Measurements from ENCODE around the gene PPM1K.
"Not testable (repeated sequence)": the region's sequence is repeated elsewhere in the genome, so short reads cannot be mapped to it uniquely, and the experiment has no call there.

The PPM1K gene

DNA sequence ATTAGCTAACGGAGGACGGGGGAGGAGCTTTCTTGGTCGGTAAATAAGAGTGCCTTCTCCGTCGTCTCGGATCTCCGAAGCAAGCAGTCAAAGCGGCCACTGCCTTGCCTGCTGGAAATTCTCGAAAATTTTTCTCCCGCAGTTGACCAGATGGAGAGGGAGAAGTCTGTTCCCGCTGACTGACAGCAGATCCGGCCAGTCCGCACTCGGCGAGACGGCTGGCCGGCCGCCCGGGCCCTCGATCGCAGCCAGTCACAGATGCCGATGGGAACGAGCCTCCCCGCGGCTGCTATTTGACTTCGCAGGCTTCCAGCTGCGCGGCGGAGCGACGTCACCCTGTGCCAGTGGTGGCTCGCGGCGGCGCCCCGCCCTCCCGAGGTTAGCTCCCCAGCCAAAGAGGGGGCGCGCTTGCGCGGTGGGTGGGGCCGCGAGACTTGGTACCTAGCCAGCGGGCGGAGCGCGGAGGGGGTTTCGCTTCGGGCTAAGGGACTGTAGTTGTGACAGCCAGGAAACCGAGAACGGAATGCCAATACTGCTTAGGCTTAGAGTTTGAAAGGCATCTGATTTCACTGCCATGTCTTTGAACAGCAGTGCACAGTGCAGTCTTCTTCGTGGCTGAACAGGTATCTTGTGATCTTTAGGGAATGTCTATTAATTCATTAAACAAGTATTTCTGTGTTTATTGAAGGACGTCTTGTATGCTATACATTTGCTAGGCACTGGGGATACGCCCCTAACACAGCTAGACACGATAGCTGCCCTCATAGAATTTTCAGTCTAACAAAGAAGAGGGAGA lies at the start of gene PPM1K:
TSS of gene PPM1K (minus strand) at position 123 of the 796 bp plus-strand sequence. CDS start 5,978 bp downstream, outside the sequence.
- peak; percentile 66 for FAIRE-seq

DNA sequence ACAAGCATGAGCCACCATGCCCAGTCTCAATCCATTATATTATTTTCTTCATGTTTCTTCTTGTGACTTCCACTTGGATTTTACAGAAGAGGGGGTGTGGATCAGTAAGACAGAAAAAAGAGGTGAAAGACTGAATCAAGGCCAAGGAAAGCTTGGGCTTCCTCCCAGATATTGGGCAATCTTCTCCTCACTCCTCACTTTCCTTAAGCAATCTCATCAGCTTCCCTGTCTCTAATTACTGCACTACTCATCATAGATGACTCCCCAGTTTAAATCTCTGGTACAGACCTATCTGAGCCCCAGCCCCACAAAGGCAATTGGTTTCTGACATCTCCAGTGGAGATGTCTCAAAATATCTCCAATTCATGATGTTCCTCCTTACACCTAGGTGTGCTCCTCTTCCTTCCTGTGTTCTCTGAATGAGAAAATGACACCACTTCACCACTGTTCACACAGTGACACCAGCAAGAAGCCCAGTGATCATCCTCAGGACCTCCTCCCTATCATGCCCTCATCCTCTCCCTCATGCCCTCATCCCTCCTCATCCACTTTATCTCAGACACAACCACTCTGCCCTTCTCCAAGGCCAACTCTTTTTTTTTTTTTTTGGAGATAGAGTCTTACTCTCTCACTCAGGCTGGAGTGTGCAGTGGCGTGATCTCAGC lies 49.5 kb upstream of the PPM1K start:
- no peak for FAIRE-seq

DNA sequence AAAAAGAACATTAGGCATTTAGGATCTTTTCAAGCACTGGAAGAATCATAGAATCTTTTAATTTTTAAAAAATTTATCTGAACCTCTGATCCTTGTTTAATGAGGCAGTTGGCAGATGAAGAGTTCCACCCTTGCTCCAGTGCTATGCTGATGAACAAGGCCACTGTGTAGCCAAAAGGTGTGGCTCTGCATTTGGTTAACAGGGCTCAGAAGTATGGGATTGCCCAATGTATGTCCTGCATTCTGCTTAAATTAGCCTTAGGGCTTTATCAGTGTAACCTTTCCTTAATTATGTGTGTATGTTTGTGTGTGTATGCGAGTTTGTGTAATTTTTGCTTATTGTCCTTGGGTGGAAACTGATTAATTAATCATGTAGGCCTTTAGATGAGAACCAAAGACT lies 43.3 kb upstream of the PPM1K start:
- FAIRE-seq: no peak

DNA sequence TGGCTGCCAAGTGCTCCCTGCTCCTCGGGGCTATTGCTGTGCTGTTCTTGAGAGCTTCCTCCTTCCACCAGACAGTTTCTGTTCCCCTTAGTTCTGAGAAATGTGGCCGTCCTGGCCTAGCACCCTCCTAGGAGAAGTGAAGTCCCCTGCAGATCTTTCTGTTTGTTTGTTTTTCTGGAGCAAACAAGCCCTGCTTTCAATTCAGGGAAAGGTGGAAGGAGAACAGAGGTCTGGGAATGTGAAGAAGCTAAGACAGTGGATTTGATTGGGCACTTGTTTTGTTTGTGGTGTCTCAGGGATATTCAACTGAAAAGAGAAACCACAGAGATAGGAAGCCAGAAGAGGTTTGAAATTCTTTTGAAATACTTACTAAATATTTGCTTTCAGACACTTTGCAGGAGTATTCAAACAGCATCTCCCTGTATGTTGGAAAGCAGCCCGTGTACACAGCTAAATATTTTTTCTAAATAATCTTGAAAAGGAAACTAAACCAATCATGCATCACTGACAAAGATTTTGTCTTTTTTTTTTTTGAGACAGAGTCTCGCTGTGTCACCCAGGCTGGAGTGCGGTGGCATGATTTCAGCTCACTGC lies 36.5 kb upstream of the PPM1K start:
- FAIRE-seq: no peak

DNA sequence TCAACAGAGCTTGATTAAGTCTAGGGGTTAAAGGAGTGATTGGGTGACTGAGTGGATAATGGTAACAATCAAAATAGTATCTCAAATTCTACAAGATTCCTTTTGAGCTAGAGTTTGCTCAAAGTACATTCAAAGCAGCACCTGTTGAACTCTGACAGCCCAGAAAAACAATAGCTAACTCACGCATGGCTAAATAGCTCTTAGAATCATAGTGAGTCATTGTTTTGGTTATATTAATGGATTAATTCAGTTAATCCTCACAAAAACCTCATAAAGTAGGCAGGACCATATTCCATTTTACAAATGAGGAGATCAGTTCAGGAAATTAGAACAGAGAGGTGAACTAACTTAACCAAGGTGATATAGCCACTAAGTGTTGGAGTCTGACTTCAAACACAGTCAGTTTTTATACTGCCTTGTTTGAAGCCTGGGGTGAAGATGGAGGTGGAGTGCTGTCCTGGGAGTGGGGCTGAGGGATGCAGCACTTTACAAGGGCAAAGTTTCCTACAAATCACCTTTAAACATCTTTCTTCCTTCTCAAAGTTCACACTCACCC lies 35.9 kb upstream of the PPM1K start:
- FAIRE-seq: no peak

DNA sequence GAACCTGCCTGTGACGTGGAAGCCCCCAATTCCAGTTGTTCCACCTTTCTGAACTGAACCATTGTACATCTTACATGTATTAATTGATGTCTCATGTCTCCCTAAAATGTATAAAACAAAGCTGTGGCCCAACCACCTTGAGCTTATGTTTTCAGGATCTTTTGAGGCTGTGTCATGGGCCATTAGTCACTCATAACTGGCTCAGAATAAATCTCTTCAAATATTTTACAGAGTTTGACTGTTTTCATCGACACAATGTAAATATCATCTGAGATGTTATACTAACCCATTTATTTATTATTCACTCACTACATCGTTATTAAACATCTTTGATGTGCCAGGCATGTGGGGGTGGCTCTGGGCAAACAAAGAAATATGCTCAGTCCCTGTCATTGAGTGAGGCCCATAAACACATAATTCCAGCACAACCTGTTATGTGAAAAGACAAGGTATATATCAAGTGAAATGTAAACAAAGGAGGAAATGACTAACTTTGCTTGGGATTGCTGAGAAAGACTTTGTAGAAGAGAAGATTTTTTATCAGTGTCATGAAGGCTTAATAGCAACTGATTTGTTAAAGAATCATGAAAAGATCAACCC lies 34.5 kb upstream of the PPM1K start:
- FAIRE-seq: no peak

DNA sequence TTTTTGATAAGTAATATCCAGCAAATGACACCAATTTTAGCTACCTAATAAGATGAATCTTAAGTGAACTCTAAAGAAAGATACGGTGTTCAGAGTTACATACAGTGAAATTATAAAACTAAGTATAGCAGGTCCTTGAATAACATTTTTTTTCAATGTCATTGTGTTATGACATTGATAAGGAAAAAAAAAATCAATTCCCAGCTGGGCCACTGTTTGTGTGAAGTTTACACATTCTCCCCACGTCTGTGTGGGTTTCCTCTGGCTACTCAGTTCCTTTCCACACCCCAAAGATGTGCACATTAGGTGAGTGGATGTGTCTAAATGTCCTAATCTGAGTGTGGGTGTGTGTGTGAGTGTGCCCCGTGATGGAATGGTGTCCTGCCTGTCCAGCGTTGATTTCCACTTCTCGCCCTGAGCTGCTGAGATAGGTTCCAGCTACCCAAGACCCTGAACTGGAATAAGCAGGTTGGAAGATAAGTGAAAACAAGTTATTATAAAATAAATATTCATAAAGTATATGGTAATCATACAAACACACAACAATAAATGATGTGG lies 31.2 kb upstream of the PPM1K start:
- no peak for FAIRE-seq

DNA sequence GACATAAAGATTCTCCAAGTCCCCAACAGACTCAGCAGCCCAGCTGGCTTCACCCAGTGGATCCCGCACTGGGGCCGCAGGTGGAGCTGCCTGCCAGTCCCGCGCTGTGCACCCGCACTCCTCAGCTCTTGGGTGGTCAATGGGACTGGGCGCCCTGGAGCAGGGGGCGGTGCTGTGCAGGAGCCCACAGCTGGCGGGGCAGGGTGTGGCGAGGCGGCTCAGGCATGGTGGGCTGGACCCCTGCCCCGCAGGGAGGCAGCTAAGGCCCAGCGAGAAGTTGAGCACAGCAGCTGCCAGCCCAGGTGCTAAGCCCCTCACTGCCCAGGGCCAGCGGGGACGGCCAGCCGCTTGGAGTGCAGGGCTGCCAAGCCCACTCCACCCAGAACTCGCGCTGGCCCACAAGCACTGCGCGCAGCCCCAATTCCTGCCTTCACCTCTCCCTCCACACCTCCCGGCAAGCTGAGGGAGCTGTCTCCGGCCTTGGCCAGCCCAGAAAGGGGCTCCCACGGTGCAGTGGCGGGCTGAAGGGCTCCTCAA lies 28.8 kb upstream of the PPM1K start:
- FAIRE-seq: not testable (repeated sequence)

DNA sequence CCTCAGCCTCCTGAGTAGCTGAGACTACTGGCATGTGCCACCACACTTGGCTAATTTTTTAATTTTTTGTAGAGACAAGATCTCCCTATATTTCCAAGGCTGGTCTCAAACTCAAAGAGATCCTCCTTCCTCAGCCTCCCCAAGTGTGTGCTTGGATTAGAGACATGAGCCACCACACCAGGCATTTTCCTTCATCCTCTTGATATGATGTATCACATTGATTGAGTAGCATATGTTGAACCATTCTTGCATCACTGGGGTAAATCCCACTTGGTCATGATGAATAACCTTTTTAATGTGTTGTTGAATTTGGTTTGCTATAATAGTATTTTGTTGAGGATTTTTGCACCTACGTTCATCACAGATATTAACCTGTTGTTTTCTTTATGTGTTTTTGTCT lies 24.2 kb upstream of the PPM1K start:
- no peak for FAIRE-seq

DNA sequence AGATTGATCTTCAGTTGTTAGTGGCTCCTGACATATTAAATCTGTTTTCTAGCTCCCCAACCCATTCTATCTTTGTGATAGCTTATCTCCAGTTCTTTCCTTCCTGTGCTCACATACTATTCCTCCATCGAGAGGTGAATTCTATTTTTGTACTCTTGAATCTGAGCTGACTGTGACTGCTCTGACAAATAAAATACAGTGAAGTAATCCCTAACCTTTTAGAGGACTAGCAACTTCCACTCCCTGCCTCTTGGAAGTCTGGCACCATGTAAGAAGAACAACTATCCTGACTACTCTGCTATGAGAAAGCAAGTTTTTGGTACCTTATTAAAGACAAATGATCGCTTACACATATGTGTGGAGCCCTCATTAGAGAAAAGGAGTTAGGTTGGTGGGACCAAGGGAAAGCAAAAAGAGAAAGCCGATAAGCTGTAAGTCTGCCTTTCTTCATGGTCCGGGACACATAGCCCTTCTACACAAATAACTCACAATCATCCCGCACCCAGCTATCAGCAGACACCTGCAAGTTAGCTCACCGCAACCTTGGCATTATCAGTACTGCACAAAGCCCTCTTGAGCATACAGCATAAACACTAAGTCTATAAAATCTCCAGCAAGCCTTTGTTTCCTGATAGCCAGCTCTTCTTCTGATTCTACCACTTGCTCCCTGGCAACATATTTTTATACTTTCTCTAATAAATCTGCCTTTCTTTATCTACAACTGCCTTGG lies 13.5 kb upstream of the PPM1K start:
- no peak for FAIRE-seq

DNA sequence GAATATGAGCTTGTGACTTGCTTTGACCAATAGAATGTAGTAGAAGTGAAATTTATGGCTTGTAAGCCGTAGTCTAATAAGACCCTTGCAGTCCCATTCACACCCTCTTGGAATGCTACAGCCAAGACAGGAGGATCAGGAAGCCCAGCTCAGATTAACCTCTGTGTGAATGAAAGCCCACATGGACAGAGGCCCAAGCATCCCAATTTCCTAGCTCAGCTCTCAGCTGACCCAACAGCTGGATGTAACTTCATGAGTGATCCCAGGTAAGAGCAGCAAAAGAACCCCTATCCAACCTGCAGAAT lies 12.8 kb upstream of the PPM1K start:
- no peak for FAIRE-seq

DNA sequence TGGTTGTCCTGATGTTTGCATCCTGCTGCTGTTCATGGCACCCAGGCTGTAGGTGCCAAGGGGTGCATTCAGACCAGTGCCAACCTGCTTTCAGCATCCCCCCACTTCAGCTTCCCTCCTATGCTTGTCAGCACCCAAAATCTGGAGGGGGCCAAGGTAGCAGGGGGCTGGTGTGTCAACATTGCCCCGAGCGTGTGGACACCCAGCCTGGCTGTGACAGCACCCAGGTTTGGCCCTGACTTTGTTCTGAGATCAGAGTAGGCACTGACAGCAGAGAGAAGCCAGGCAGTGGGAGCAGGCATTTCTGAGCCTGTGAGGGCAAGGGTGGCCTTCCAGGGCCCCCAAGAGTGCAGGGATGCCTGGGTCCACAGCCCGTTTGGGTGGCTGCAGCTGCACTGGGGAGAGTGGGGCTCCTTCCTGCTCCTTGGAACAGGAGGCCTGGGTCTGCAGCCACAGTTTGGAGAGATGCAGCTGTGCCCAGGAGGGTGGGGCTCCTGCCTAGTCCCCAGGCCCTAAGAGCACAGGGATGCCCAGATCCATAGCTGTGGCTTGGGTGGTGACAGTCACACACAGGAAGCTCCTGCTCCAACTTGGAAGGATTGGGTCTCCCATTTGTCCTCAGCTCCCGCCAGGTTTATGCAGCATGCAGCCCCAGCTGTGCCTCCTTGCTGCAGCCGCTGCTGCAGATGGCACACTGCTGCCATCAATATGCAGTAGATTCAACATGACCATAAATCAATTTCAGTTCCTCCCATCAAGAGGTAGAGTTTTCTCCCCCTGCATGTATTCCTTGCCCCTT lies 12.3 kb upstream of the PPM1K start:
- FAIRE-seq: no peak

DNA sequence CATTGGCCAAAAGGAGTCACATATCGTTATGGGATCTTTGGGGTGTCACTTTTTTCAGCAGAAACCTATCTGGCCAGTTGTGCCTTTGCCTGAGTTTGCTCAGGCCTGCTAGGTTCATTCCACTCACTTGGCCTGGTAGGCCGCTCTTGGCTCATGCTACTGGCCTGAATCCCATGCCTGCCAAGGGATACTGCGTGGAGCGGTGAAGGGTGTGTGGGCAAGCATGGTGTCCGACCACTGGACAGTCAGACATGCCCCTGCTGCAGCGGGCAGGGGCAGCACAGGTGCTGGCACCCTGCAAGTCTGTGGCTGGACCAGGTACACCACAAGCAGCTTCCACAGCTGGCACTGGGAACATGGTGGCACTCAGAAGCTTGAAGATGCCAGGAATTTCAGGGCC lies 11.3 kb upstream of the PPM1K start:
- FAIRE-seq: no peak

DNA sequence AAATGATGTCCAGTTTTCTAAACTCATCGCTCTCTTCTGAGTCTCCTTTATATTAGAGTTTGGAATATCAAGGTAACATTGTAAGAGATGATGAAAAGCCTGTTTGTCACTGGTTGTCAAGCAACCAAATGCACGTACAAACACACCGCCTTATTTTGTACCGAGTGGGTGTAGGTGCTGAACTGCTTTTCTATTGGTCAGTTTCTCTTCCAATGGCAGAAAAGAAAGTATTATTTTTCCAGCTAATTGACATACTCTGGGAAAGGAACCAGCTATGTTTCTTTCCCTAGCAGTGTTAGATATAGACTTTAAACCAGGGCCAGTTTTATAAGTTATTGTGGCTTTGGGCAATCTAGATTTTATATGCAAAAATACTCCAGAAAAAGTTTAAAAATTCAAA lies 6.6 kb upstream of the PPM1K start:
- peak; percentile 81 for FAIRE-seq

DNA sequence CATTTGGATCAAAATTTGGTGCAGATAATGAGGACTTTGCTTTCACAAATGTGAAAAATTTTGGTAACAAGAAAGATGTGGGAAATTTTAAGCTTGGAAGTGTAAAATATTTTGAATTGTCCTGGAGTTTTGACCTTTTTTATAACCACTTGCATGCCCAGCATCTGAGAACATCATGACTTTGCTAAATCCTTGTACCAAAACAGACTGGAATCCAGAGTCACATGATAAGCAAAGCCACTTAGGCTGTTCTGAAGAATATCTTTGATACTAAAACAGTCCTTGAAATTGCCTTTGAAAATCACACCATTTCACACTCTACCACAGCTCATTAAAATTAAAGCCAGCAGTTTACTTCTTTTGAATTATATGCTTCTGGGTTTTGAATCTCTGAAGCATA lies 2.5 kb upstream of the PPM1K start:
- no peak for FAIRE-seq

DNA sequence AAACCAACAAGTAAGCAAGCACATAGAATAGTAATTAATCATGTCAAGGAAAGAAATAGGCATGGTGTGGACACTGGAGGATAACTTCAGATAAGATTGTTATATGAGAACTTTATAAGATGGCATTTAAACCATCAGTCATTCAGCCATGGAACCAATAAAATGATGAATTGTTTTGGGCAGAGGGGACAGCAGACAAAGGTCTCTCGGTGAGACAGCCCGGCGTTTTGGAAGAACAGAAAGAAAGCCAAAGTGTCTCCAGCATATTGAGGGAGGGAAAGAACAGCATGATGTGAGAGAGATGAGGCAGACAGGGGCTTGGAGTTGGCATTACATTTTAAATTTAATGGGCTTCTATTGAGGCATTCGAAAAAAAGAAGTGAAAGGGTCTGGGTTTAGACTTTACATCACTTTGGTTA lies 883 bp upstream of the PPM1K start:
- FAIRE-seq: peak; percentile 76

DNA sequence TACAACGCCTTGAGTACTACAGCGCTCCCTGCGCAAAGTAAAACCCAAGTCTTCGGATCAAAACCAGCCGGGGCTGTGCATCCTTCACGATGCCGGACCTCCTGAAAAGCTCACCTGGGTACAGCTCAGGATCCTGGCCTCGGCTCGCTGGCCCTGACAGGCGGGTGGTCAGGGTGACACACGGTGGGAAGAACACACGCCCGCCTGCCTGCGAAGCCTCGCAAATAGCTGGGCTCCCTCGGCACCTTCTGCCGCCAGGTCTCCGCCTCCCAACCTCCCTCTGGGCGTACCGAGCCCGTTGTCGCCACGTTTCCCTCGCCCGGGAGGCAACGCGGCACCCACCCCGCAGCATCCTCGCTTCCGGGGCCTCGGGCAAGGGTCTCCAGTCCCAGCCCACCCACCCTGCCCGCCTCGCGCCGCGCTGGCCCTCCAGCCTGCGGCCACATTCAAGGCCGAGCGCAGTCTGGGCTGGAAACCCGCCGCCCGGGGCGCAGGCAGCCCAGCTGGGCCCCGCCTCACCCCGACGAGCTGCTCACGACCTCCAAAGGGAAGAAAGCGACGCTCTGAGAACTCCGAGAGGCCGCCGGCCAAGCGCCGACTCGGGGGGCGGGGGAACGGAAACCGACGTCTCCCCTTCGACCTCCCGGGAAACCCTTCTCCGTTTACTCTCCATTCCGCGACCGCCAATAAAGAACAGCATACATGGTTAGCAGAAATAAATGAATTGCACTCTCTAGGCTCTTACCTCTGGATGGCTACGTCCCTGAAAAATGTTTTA lies 511 bp downstream of the PPM1K start:
- FAIRE-seq: no peak

DNA sequence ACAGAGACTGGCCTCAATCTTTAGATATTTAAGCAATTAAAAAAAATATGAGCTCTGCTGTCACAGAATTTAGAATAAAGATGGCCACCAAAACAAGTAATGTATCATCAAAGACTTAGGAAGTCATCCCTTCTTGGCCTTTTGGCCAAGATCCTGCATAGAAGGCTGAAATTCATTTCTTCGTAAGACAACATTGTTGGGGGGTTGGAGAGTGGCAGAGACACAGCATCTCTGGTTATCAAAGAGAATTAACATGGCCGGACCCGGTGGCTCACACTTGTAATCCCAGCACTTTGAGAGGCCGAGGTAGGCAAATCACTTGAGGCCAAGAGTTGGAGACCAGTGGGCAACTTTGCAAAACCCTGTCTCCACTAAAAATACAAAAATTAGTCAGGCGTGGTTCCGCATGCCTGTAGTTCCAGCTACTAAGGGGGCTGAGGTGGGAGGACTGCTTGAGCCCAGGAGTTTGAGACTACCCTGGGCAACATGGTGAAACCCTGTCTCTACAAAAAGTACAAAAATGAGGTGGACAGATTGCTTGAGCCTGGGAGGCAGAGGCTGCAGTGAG lies 4.0 kb downstream of the PPM1K start:
- FAIRE-seq: no peak

DNA sequence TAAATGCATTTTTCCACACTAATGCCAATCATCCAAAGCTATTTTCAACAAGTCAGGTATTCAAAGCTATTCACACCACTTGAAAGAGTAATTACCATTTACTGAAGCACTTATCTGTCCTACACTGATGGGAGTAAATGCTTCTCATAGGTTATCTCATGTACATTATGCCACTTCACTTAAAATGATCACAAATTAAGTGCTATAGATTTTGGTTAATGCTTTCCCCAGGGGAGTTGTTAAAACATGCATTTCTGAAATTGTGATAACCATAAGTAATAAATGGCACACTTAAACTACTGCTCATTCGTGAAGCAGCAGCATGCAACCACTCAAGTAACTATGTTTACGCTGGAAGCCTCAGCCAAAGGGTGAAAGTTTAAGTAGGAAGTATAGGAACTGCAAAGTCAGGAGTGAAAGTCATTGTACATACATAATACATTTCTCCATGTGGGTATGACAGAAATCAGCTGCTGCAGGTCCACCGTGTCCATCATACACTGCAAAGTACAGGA lies 6.6 kb downstream of the PPM1K start:
- FAIRE-seq: no peak
